HepG2 (cell line): Measurements from ENCODE around the gene CCNL1.

Experiments
- CERS6 ChIP-seq: sonication (generic); formaldehyde crosslinking; IDR thresholded peaks from 2 replicates; pipeline ENCODE4 v1.5.0; 2020; ENCODE audit warnings: missing genetic modification reagents
- CTCF ChIP-seq: sonication (generic); formaldehyde crosslinking; IDR thresholded peaks from 2 replicates; pipeline ENCODE4 v1.5.0; 2020; ENCODE audit warnings: mild to moderate bottlenecking, missing genetic modification reagents, moderate library complexity
- KIAA2018 ChIP-seq: sonication (generic); formaldehyde crosslinking; IDR thresholded peaks from 2 replicates; pipeline ENCODE4 v1.5.0; 2020; ENCODE audit warnings: mild to moderate bottlenecking, missing genetic modification reagents, borderline replicate concordance
- RXRA ChIP-seq: sonication (generic); formaldehyde crosslinking; IDR thresholded peaks from 2 replicates; pipeline ENCODE4 v1.5.1; 2020; ENCODE audit warnings: missing genetic modification reagents
- SMARCE1 ChIP-seq: fragments of 450-650 bp; IDR thresholded peaks from 2 replicates; pipeline ENCODE4 v1.6.1; 2017; ENCODE audit warnings: borderline replicate concordance
- ZNF318 ChIP-seq: sonication (generic); formaldehyde crosslinking; IDR thresholded peaks from 2 replicates; pipeline ENCODE4 v1.4.0; 2020; ENCODE audit warnings: mild to moderate bottlenecking, missing genetic modification reagents
- ZNF782 ChIP-seq: sonication (generic); formaldehyde crosslinking; IDR thresholded peaks from 2 replicates; pipeline ENCODE4 v1.4.0; 2020; ENCODE audit warnings: missing genetic modification reagents, mild to moderate bottlenecking, borderline replicate concordance

- TF ChIP-seq RXRA (CRISPR knock-in tag) (no peak), ZNF782 (CRISPR knock-in tag) (no peak; the same call in 1 of the 2 replicates), SMARCE1 (no peak), CERS6 (CRISPR knock-in tag) (no peak), CTCF (CRISPR knock-in tag) (no peak; the same call in 1 of the 2 replicates), KIAA2018 (CRISPR knock-in tag) (no peak), ZNF318 (CRISPR knock-in tag) (no peak)
These were observed 30.0 kb downstream of the CCNL1 start for GRCh38 chr3:157129803-157130466.
